ENCODE data around the gene HSD17B1. TPM values are rescaled to one million over a fixed set of nuclear protein-coding genes. Genes with fewer than 3 reads are reported as not detected.

HSD17B1 gene
- total and polyA plus RNA-seq, 8 donors = 0.32 to 3.5 (median 0.91) TPM

DNA sequence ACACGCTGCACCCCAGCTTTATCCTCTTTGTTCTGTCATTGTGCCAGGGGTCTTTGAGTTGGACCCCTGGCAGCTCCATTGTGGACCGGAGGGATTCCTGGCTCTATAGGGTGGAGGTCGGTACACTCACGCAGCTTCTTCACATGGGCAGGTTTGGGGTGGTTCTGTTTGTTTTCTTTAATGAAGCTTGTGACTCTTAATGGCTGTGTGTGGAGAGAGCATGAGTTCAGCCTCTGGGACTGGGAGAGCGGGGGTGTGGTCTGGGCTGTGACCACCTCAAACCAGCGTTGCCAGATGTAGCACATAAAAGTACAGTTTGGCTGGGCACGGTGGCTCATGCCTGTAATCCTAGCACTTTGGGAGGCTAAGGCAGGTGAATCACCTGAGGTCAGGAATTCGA, 37.9 kb upstream of the HSD17B1 start:
- H3K4me3 ChIP-seq = no peak overlapping the region
- no peaks in the 10 kb centered on the region for H3K9me3 ChIP-seq
- FAIRE-seq (no peak), ATAC-seq (no peak), DNase-seq (no peak)
- H3K4me1 ChIP-seq = peaks cover 6 to 19% (median 8%) of the 10 kb centered on the region in 3 donors
- TF ChIP-seq, protein P1, sequence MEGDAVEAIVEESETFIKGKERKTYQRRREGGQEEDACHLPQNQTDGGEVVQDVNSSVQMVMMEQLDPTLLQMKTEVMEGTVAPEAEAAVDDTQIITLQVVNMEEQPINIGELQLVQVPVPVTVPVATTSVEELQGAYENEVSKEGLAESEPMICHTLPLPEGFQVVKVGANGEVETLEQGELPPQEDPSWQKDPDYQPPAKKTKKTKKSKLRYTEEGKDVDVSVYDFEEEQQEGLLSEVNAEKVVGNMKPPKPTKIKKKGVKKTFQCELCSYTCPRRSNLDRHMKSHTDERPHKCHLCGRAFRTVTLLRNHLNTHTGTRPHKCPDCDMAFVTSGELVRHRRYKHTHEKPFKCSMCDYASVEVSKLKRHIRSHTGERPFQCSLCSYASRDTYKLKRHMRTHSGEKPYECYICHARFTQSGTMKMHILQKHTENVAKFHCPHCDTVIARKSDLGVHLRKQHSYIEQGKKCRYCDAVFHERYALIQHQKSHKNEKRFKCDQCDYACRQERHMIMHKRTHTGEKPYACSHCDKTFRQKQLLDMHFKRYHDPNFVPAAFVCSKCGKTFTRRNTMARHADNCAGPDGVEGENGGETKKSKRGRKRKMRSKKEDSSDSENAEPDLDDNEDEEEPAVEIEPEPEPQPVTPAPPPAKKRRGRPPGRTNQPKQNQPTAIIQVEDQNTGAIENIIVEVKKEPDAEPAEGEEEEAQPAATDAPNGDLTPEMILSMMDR (IDR thresholded peaks at IDR 0.05) = no peak
- H3K27ac ChIP-seq = no peak overlapping the region
- 92% methylated on average over 8 of the region's 8 CpGs for WGBS, 2 donors
- peaks cover 0 to 11% (median 0%) of the 10 kb centered on the region in 3 donors for H3K36me3 ChIP-seq
- intact Hi-C loops (cut with DNase I) = loop anchor here in 2 of 3 donors (5.0 to 10.0 kb wide), 2 partner anchors 93 to 190 kb away; partner anchors contain the start of gene CAVIN1 (in 1 of the 2)
- no peaks in the 10 kb centered on the region for H3K27me3 ChIP-seq

DNA sequence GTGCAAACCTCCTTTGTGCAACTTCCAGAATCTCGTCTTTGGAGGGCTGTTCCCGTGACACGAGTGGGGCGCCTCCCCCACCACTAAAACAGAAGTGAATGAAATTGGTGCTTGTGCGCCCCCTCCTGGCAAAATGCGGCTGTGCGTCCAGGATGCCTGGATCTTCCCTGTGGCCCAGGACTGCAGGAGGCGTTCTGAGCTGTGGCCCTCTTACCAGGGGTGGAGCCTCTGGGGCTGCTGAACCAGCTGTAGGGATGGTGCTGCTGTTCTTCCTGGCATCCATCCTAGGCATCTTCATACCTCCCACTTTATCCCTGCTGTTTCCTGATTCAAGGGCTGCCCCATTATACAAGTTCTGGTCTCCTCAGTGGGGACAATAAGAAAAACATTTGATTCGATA, 35.2 kb upstream of the HSD17B1 start:
- H3K4me1 ChIP-seq = peaks cover 6 to 20% (median 8%) of the 10 kb centered on the region in 3 donors
- H3K27me3 ChIP-seq = no peaks in the 10 kb centered on the region
- no peak overlapping the region for H3K4me3 ChIP-seq
- no peaks in the 10 kb centered on the region for H3K9me3 ChIP-seq
- H3K36me3 ChIP-seq = peaks cover 0 to 11% (median 0%) of the 10 kb centered on the region in 3 donors
- ATAC-seq = peak; percentile 42 to 77 (median 72)
- TF ChIP-seq, protein P1 (IDR thresholded peaks at IDR 0.05) = peak; percentile 43 to 87 (median 80)
- 26 to 29% methylated on average over 9 of the region's 9 CpGs for WGBS, 2 donors
- H3K27ac ChIP-seq = peak overlapping the region in 2 of 4 donors; percentile 80 to 84
- intact Hi-C loops (cut with DNase I) = loop anchor here in 2 of 3 donors (5.0 to 10.0 kb wide), 2 partner anchors 95 to 193 kb away; partner anchors contain the start of gene CAVIN1 (in 1 of the 2)
- no peak for FAIRE-seq
- DNase-seq = peak in 5 of 6 donors; percentile 68 to 88 (median 77)

DNA sequence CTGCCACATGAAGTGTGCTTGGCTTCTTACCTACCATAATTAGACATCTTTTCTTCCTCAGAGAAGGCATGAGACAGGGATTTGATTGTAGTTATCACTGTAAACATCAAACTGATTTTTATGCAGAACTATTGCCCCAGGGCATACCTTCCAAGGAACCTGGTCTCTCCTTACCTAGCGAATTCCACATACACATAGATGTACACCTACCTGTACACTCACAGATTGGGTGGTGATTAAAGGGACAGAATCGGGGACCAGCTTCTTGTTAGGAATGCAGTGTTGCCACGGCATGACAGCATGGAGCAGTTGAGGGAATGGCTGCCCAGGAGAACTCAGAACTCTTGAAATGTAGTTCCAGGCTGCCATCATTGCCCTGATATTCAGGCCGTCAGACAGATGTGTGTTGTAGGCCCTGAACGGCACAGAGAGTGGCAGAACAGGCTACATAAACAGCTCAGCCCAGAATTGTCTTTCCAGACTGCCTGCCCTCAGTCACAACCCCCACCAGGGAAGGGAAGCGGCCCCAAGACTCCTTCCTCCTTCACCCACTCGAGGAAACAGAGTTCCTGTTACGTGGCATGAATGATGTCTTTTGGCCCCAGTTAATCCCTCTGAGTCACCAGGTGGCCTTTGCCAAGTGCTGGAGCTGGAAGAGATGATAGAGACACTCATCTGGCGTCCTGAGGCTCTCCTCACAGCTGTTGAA, 34.5 kb upstream of the HSD17B1 start:
- ATAC-seq (peak; percentile 42 to 73 (median 54)), FAIRE-seq (no peak), DNase-seq (peak in 2 of 6 donors; percentile 48 to 60)
- Histone ChIP-seq H3K36me3 (peaks cover 0 to 11% (median 0%) of the 10 kb centered on the region in 3 donors), H3K9me3 (no peaks in the 10 kb centered on the region), H3K27ac (peak overlapping the region; percentile 35 to 84 (median 78)), H3K27me3 (no peaks in the 10 kb centered on the region), H3K4me3 (no peak overlapping the region), H3K4me1 (peaks cover 6 to 20% (median 8%) of the 10 kb centered on the region in 3 donors)
- WGBS, 2 donors = 55 to 61% methylated on average over 9 of the region's 9 CpGs
- TF ChIP-seq, protein P1 (IDR thresholded peaks at IDR 0.05) = no peak
- intact Hi-C loops (cut with DNase I) = loop anchor here in 2 of 3 donors (5.0 to 10.0 kb wide), 2 partner anchors 96 to 193 kb away; partner anchors contain the start of gene CAVIN1 (in 1 of the 2)

DNA sequence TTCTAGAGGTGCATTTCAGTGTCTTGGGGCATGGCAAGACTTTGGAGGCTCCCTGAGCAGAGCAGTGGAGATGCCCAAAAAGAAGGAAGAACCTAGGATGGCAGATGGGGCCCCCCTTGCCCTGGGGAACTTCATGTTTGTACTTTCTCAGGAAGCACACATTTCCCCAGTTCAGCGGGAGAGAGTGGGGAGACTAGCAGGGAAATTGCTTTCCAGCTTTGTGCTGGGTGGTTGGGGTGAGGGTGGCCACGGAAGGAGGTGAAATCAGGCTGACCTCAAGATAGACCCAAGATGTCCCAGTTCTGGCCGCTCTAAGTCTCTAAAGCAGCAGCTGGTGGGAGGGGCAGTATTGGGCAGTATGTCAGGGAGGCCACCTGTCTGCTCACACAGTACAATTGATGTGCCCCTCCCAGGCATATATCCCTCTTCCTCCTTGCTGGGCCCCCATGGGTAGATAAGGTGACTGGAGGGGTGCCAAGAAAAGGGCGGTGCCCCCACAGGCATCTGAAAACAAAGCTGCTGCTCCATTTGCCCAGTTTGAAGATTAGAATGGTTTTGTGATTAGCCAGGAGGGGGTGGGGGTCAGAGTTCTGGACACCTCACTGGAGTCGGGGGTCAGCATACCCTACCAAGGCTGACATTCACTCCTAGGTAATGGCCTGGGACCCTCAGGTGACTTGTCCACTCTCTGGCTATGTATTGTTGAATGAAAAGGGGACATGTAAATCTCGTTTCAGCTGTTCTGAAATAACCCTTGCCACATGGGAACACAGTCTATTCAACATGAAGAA, 33.8 kb upstream of the HSD17B1 start:
- 47 to 53% methylated on average over 6 of the region's 6 CpGs for WGBS, 2 donors
- ATAC-seq (peak in 3 of 4 donors; percentile 8 to 19 (median 18)), FAIRE-seq (no peak), DNase-seq (peak in 1 of 6 donors; percentile 32)
- TF ChIP-seq, protein P1 (IDR thresholded peaks at IDR 0.05) = no peak
- no peak overlapping the region for H3K4me3 ChIP-seq
- intact Hi-C loops (cut with DNase I) = loop anchor here in 2 of 3 donors (5.0 to 10.0 kb wide), 2 partner anchors 97 to 194 kb away; partner anchors contain the start of gene CAVIN1 (in 1 of the 2)
- peak overlapping the region; percentile 35 to 84 (median 78) for H3K27ac ChIP-seq
- peaks cover 0 to 11% (median 0%) of the 10 kb centered on the region in 3 donors for H3K36me3 ChIP-seq
- no peaks in the 10 kb centered on the region for H3K27me3 ChIP-seq
- peaks cover 6 to 20% (median 8%) of the 10 kb centered on the region in 3 donors for H3K4me1 ChIP-seq
- no peaks in the 10 kb centered on the region for H3K9me3 ChIP-seq

All from pancreas (tissue), 10 donors.